ENCODE measurements around the gene SORL1-AS1.

Gene SORL1-AS1

DNA sequence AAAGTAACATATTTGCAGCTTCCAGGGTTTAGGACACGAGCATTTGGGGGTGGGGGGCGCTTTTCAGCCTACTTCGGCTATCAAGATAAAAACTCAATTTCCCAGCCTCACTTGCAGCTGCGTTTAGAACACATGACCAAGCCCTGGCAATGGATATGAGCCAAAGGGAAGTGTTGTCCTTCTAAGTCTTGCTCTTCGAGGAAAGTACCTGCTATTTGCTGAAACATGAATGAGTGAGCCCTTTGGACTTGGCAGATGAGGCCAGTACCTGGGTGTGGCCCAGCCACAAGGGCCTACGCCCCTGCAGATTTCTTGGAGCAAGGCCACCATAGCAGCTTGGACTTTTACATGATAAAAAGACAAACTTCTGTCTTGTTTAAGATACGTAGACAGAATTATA is 60.9 kb downstream of the SORL1-AS1 start:
- no peak for DNase-seq (ENCODE audit: low read depth)

GRCh38 chr11:121389651-121390050 is 63.1 kb downstream of the SORL1-AS1 start:
- DNase-seq (ENCODE audit: low read depth): no peak

Measured in activated T-helper 1 cell treated with Interleukin-2 at 50 U/mL for 16 hours (primary cell).